NCI-H526 treated with DMSO at 0.1 percent for 48 hours (cell line): Measurements from ENCODE around the gene INTS4.
A peak's percentile ranks its signal among the peaks of the same experiment; 100 is the strongest.
"Not testable (repeated sequence)": the region's sequence is repeated elsewhere in the genome, so short reads cannot be mapped to it uniquely, and the experiment has no call there.

Source experiments
- DNase-seq: peaks from one replicate; lab custom pipeline; 2025; lab: John Stamatoyannopoulos, UW

The INTS4 gene

GRCh38 chr11:78023426-78023825 is 29.0 kb upstream of the INTS4 start:
- DNase-seq, result no peak

GRCh38 chr11:78022397-78023396 is 28.2 kb upstream of the INTS4 start, which contains the start of gene KCTD14:
KCTD14 (minus strand) TSS chr11:78023276; CDS start chr11:78023249, 27 bp downstream.
- no peak for DNase-seq

- DNase-seq, result no peak
Observed at GRCh38 chr11:78021611-78022010, 27.1 kb upstream of the INTS4 start.

GRCh38 chr11:78020246-78020645 is 25.8 kb upstream of the INTS4 start:
- no peak for DNase-seq

DNA sequence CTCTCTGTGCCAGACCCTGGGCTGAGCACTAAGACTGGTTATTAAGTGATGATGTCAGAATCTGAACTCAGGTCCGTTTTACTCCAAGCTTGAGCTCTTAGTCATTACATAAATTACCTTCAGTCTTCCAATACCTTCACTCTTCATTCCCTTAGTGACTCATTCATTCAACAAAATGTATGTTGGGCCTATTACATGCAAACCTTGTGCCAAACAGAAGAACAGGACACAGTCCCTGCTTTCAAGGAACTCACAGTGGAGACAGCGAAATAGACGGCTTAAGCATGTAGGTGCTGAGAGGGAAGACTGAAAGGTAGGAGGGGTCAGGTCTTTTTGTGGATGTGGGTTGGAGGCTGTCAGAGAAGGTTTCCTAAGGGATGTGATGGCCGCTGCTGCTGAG is 25.3 kb upstream of the INTS4 start:
- DNase-seq, result no peak

DNA sequence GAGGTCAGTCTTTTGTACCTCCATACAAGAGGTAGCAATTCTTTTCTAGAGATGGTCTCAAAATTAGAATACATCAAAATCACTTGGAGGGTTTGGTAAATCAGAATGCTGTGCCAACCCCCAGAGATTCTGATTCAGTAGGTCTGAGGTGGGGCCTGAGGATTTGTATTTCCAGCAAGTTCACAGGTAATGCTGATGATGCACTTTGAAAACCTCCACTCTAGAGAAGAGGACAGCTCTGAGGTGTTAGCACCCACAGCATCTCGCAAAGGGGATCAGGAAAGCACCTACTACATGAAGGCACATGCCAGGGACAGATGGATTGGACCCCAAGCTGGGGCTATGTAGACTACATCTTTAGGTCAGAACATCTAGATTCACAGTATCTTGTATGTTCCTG is 21.4 kb upstream of the INTS4 start:
- no peak for DNase-seq

- not testable (repeated sequence) for DNase-seq
Observed at GRCh38 chr11:78014937-78015520, 20.6 kb upstream of the INTS4 start.

DNA sequence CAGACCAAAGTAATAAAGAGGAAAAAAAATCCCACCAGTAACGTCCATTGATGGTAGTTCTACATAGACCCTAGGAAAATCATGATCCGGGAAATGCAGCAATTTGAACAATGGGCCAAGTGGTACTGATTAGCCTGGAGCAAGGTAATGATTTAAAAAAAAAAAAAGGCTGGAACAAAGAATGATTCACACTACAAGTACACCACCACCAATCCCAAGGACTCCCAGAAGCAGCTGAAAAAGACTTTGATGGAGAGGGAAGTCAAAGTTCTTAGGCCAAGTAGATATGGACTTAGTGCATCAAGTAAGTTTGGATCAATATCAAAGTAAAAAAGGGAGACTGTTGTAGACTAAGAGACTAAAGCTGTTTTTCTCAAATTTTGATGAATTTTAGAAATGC is 16.8 kb upstream of the INTS4 start:
- no peak for DNase-seq

DNA sequence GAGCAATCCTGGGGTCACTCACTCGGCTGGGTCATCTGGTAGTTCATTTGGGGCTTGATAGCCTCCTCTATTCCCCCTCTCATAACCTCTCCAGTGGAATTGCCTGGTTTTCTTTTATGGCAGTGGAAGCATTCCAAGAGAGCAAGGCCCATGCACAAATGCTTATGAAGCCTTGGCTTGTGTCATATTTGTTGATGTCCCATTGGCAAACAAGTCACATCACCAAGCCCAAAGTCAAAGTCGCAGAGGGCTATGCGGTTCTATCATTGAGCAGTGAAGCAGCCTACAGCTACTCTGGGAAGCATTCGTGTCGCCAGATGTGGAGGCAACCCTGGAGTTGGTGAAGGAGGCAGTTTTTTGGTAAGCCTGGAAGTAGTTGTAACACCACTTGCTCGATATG is 16.3 kb upstream of the INTS4 start:
- DNase-seq, result no peak

- DNase-seq, result no peak
Observed at GRCh38 chr11:78010304-78010703, 15.8 kb upstream of the INTS4 start.

- no peak for DNase-seq
Observed at GRCh38 chr11:78009062-78009461, 14.6 kb upstream of the INTS4 start.

DNA sequence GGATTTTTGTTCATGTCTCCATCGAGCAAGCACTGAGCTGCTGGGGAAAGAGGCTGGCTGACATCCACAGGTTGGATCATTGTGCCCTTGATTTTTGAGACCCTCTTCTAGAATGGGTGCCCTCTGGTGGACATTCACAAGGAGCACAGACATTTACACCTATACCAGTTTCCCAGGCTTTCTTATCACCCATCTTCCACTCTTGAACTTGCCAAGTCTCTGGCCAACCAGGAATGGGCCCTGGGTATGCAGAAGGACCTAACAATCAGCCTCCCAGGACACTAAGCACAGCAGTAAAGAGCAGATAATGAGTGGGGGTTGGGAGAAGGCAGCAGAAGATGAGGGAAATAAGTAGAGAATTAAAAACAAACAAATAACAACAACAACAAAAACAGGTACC is 5.7 kb upstream of the INTS4 start:
- DNase-seq, result peak; percentile 52

DNA sequence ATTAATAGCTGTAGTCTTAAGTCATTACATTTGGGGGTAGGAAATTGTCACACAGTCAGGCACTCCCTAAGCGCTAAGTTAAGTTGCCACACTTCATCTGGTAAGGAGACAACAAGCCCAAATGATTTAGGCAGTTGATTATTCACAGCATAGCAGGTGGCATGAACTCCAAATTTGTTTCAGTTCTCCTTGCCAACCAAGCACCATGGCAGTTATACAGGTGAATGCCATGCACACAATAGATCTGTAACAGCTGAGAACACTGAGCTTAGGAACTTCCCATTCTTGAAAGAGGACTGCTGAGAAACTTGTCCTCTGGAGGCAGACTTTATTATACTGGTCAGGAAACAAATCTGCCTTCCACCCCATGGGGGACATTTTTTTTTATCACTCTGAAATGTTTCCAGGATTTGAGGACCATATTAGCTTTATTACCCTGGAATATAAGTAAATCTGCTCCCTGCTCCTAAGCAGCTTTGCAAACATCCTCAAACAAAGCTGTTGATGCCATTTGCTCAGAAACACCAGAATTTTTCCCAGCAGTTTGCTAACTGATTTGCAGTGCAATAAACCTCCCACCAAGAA is 5.1 kb upstream of the INTS4 start:
- no peak for DNase-seq

DNA sequence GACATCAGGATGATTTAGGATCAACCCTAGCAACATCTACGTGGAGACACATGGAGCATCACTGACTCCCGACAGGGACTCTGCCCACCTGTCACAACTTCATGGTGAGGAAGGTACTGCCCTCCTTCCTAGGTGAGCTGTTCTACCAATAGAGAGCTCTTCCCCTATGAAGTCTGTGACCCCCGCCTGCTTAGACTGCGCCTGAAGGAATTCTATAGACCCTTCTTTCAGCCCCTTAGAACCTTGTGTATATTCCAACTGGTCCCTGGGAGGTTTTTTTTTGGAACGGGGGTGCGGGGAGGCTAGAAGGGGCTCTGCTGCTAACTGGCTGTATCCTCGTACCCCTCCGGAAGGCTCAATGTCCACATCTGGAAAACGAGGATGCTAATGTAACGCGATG is 566 bp downstream of the INTS4 start:
- no peak for DNase-seq

- no peak for DNase-seq
Observed at GRCh38 chr11:77990981-77991380, 3.5 kb downstream of the INTS4 start.

- not testable (repeated sequence) for DNase-seq
Observed at GRCh38 chr11:77986456-77986855, 8.0 kb downstream of the INTS4 start.

- no peak for DNase-seq
Observed at GRCh38 chr11:77981346-77981947, 13.0 kb downstream of the INTS4 start.

GRCh38 chr11:77968337-77968736 is 26.1 kb downstream of the INTS4 start:
- no peak for DNase-seq

- DNase-seq, result no peak
Observed at GRCh38 chr11:77967753-77968152, 26.7 kb downstream of the INTS4 start.

DNA sequence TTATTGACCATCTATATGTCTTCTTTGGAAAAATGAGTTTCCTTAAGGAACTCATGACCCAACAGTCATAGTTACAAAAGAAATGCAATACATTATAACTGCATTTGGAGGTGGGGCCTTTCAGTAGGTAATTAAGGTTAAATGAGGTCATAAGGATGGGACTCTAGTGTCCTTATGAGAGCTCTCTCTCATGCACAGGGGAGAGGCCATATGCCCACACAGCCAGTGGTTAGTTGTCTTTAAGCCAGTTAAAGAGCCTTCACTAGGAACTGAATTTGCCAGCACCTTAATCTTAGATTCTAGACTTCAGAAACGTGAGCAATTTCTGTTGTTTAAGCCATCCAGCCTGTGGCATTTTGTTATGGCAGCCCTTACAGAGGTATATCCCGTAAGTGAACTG is 27.3 kb downstream of the INTS4 start:
- no peak for DNase-seq

- no peak for DNase-seq
Observed at GRCh38 chr11:77966338-77966737, 28.1 kb downstream of the INTS4 start.

GRCh38 chr11:77959434-77959833 is 35.0 kb downstream of the INTS4 start:
- no peak for DNase-seq
